SK-N-MC (cell line): ENCODE measurements around the gene DYNLT2.

Experiments used
- EZH2 ChIP-seq: fragments of 200-600 bp; sonication (generic); IDR thresholded peaks from one replicate; pipeline ENCODE4 v1.6.1; 2017; ENCODE audit warnings: antibody characterized with exemption
- FOXP2 ChIP-seq: optimal IDR thresholded peaks from 2 replicates; pipeline ENCODE3; 2011; ENCODE audit warnings: mild to moderate bottlenecking, moderate library complexity; ENCODE audit not compliant: insufficient read depth; ENCODE audit errors: extremely low read length, control extremely low read depth
- POLR2AphosphoS5 ChIP-seq: IDR thresholded peaks from 2 replicates; pipeline ENCODE4 v1.6.1; 2012; ENCODE audit warnings: mild to moderate bottlenecking, low read depth, low read length, borderline replicate concordance

DNA sequence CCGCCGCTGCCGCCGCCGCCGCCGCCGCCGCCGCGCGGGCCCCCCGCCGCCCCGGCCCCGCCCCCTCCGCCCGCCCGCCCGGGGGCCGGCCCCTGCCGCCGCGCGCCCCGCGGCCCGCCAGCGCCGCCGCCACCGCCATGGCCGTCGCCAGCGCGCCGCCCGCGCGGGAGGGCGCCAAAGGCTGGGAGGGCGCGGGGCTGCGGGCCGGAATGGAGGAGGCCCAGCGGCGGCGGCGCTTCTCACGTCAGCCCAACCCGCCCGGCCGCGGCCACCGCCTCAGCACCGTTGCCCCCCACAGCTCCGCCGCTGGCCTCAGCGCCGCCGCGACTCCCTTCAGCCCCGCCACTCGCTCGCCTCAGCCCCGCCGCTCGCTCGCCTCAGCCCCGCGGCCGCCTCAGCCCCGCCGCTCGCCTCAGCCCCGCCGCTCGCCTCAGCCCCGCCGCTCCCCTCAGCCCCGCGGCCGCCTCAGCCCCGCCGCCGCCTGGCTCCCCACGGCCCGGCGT lies 27.3 kb downstream of the DYNLT2 start:
- TF ChIP-seq EZH2, result no peak
- no peak for TF ChIP-seq POLR2AphosphoS5
- no peak for TF ChIP-seq FOXP2
